ENCODE results near the gene PPP3CA. TPM values are rescaled to one million over a fixed set of nuclear protein-coding genes. Genes with fewer than 3 reads are reported as not detected.

The PPP3CA gene
- total RNA-seq, 1 experiment from 2014 or later: 15.5 TPM

DNA sequence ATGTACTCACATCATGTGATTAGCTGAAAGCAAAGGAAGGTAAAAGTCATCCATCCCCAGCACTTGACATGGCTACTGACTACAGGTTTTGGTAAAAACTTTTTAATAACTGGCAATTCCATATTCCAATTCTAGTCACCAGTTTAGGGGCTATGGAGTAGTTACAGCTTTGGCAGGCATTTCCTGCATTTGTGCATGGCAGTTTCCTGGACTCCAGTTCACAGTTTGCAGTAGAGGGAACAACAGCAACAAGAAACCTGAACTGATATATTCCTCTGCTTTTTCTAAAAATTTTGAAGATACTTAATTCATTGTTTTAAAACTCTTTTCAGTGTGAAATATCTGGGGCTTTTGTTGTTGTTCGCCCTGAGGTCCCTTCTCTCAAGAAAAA, 184.3 kb downstream of the PPP3CA start:
- Histone ChIP-seq H3K27ac (ENCODE audit: low read length) (peak overlapping the region; percentile 15), H4K20me1 (ENCODE audit: low read length) (no peaks in the 10 kb centered on the region), H3K4me1 (ENCODE audit: insufficient read depth, low read length) (peaks cover 21% of the 10 kb centered on the region), H3K27me3 (ENCODE audit: low read length) (no peaks in the 10 kb centered on the region), H3K9me3 (ENCODE audit: low read length) (no peaks in the 10 kb centered on the region), H3F3A (ENCODE audit: low read length, unreplicated experiment) (no peaks in the 10 kb centered on the region), H3K4me2 (ENCODE audit: low read length) (no peak overlapping the region), H3K9ac (ENCODE audit: low read length) (no peak overlapping the region; the same call in 1 of the 2 replicates), H3K36me3 (ENCODE audit: low read depth, low read length) (no peaks in the 10 kb centered on the region), H3K4me3 (ENCODE audit: low read length) (no peak overlapping the region), H2AFZ (ENCODE audit: low read length) (no peak overlapping the region), H3K79me2 (ENCODE audit: low read length) (0 out of 2 replicates have a peak, but pooled peaks cover 1% of the 10 kb centered on the region), H3K9me2 (replicated peaks; ENCODE audit: low read length) (no peaks in the 10 kb centered on the region)
- ATAC-seq: no peak
- ChIA-PET POLR2A (ENCODE audit: unreplicated experiment) (no interaction called here), CTCF (no interaction called here)
- DNase-seq: no peak
- TF ChIP-seq EZH2phosphoT487 (IDR thresholded peaks at IDR 0.05; ENCODE audit: borderline replicate concordance, low read length): no peak
- TF ChIP-seq EZH2 (IDR thresholded peaks at IDR 0.05; ENCODE audit: low read length, unreplicated experiment): no peak
- TF ChIP-seq, protein P1, sequence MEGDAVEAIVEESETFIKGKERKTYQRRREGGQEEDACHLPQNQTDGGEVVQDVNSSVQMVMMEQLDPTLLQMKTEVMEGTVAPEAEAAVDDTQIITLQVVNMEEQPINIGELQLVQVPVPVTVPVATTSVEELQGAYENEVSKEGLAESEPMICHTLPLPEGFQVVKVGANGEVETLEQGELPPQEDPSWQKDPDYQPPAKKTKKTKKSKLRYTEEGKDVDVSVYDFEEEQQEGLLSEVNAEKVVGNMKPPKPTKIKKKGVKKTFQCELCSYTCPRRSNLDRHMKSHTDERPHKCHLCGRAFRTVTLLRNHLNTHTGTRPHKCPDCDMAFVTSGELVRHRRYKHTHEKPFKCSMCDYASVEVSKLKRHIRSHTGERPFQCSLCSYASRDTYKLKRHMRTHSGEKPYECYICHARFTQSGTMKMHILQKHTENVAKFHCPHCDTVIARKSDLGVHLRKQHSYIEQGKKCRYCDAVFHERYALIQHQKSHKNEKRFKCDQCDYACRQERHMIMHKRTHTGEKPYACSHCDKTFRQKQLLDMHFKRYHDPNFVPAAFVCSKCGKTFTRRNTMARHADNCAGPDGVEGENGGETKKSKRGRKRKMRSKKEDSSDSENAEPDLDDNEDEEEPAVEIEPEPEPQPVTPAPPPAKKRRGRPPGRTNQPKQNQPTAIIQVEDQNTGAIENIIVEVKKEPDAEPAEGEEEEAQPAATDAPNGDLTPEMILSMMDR (conservative IDR thresholded peaks at IDR 0.05; ENCODE audit: low read depth, low read length): no peak
- intact Hi-C loops (cut with micrococcal nuclease): loop anchor here (10.0 kb wide), 1 partner anchor 258 kb away; no protein-coding TSS in a partner anchor
- BruUV-seq (replicated peaks): no TSS peak

DNA sequence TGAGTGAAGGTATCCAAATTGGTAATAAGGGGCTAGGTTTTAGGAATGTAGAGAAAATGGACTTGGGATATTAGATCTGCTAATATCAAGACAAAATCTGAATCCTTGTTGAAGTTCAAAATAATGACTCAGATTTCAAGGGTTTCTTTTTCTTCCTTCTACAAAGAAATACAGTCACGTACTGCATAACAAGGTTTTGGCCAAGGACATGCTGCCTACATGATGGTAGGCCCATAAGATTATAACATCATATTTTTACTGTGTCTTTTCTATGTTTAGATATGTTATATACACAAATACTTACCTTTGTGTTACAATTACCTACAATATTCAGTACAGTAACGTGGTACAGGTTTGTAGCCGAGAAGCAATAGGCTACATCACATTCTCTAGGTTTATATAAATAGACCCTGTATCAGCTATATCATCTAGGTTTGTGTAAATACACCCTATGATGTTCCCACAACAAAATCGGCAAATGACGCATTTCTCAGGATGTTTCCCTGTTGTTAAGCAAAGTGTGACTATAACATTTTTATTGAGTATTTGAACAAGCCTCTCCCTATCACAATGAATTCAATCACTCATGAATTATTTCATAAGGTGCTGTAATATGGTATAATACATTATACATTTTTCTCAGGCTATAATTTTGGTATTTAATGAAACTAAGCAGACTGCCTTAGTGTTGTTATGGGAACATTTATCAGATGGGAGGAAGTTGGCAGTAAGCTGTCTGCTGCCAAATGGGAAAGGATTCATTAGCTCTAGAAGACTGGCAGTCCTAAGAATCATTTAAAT, 186.3 kb downstream of the PPP3CA start:
- ChIA-PET POLR2A (ENCODE audit: unreplicated experiment) (interaction anchor here (0.6 to 1.0 kb wide), 4 partner anchors 176 to 517 kb away, joined by 4 to 6 read pairs (median 5); partner anchors contain the start of gene PPP3CA), CTCF (no interaction called here)
- Histone ChIP-seq H3K4me2 (ENCODE audit: low read length) (peak overlapping the region; percentile 76), H3K79me2 (ENCODE audit: low read length) (no peaks in the 10 kb centered on the region), H3K36me3 (ENCODE audit: low read depth, low read length) (no peaks in the 10 kb centered on the region), H3K9me3 (ENCODE audit: low read length) (no peaks in the 10 kb centered on the region), H3F3A (ENCODE audit: low read length, unreplicated experiment) (no peaks in the 10 kb centered on the region), H3K9ac (ENCODE audit: low read length) (peak overlapping the region; percentile 96), H3K4me3 (ENCODE audit: low read length) (no peak overlapping the region), H3K27ac (ENCODE audit: low read length) (peak overlapping the region; percentile 100), H2AFZ (ENCODE audit: low read length) (no peak overlapping the region), H3K27me3 (ENCODE audit: low read length) (no peaks in the 10 kb centered on the region), H3K4me1 (ENCODE audit: insufficient read depth, low read length) (peaks cover 31% of the 10 kb centered on the region), H4K20me1 (ENCODE audit: low read length) (no peaks in the 10 kb centered on the region), H3K9me2 (replicated peaks; ENCODE audit: low read length) (no peaks in the 10 kb centered on the region)
- peak; percentile 91 for DNase-seq
- BruUV-seq (replicated peaks): TSS peak; percentile 74
- peak; percentile 88 for ATAC-seq
- intact Hi-C loops (cut with micrococcal nuclease): loop anchor here (1.0 to 10.0 kb wide), 3 partner anchors 140 to 256 kb away; no protein-coding TSS in a partner anchor
- no peak for TF ChIP-seq EZH2phosphoT487 (IDR thresholded peaks at IDR 0.05; ENCODE audit: borderline replicate concordance, low read length)
- TF ChIP-seq, protein P1 (conservative IDR thresholded peaks at IDR 0.05; ENCODE audit: low read depth, low read length): no peak
- no peak for TF ChIP-seq EZH2 (IDR thresholded peaks at IDR 0.05; ENCODE audit: low read length, unreplicated experiment)

DNA sequence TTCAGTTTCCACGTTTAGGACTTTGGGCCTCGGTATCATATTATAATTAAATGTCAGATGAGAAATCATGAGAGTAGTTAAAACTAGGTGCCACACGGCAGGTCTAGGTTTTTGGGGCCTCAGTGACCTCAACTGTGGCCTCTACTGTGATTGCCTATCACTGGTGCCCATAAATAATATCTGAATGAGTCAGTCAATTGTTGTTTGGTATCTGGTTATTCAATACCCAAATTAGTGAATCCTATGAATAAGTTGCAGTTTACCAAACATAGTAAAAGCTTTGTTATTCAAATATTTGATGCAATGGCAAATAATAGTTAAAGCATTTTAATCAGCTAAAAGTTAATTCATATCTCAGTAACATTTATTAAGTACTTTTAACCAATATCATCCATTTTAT, 188.8 kb downstream of the PPP3CA start:
- intact Hi-C loops (cut with micrococcal nuclease): loop anchor here (5.0 kb wide), 2 partner anchors 41 to 56 kb away; no protein-coding TSS in a partner anchor
- Histone ChIP-seq H3K9ac (ENCODE audit: low read length) (peak overlapping the region; percentile 39; the same call in 1 of the 2 replicates), H3K79me2 (ENCODE audit: low read length) (no peaks in the 10 kb centered on the region), H3K4me2 (ENCODE audit: low read length) (no peak overlapping the region), H2AFZ (ENCODE audit: low read length) (no peak overlapping the region), H3K27me3 (ENCODE audit: low read length) (no peaks in the 10 kb centered on the region), H3K36me3 (ENCODE audit: low read depth, low read length) (no peaks in the 10 kb centered on the region), H3K4me1 (ENCODE audit: insufficient read depth, low read length) (peaks cover 41% of the 10 kb centered on the region), H3K9me2 (replicated peaks; ENCODE audit: low read length) (no peaks in the 10 kb centered on the region), H3K27ac (ENCODE audit: low read length) (peak overlapping the region; percentile 100), H4K20me1 (ENCODE audit: low read length) (no peaks in the 10 kb centered on the region), H3F3A (ENCODE audit: low read length, unreplicated experiment) (no peaks in the 10 kb centered on the region), H3K9me3 (ENCODE audit: low read length) (no peaks in the 10 kb centered on the region), H3K4me3 (ENCODE audit: low read length) (no peak overlapping the region)
- ATAC-seq (no peak), DNase-seq (no peak)
- BruUV-seq (replicated peaks): no TSS peak
- TF ChIP-seq EZH2 (IDR thresholded peaks at IDR 0.05; ENCODE audit: low read length, unreplicated experiment) (no peak), EZH2phosphoT487 (IDR thresholded peaks at IDR 0.05; ENCODE audit: borderline replicate concordance, low read length) (no peak)
- TF ChIP-seq, protein P1 (conservative IDR thresholded peaks at IDR 0.05; ENCODE audit: low read depth, low read length): no peak
- POLR2A ChIA-PET (ENCODE audit: unreplicated experiment): no interaction called here
- CTCF ChIA-PET: no interaction called here
